Measurements from ENCODE around the gene WDR90. TPM values are rescaled to one million over a fixed set of nuclear protein-coding genes. Genes with fewer than 3 reads are reported as not detected.

Gene WDR90
- polyA plus RNA-seq, 3 donors, result 0.13 to 16.5 (median 1.1) TPM

DNA sequence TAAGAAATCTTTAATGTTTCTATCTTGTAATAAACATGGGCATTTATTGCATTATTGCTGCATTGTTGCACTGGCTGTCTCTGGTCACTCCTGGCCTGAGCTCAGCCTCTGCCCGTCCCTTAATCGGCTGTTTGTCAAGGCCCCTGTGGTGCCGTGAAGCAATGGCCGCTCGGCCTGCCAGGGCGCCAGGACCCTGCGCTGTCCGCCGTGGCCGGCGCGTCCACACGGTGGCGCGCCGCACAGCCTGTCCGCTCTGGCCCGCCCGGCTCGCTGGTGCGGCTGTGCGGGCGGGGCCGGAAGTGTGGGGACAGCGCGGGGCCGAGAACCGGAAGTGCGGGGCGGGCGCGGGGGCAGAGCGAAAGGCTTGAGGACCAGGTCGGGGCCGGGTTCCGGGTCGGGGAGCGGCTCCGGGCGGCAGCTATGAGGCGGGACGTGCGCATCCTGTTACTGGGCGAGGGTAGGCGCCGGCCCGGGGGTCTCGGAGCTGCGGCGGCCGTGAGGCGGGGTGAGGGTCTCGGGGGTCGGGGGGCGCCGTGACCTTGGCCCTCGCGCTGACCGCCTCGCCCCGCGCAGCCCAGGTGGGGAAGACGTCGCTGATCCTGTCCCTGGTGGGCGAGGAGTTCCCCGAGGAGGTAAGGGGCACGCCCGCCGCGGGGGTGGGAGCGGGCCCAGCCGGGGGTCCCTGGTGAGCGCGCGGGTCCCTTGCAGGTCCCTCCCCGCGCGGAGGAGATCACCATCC, 18.8 kb downstream of the WDR90 start, which contains the start of gene RHOT2:
Gene RHOT2, plus strand, starts transcription at position 353 of the 739 bp plus-strand sequence. Its CDS starts 68 bp downstream, at position 421.
- WGBS (ENCODE audit: insufficient coverage), result under 1% methylated on average over 76 of the region's 78 CpGs
- DNase-seq, result peak; percentile 90 to 94 (median 93)
- Histone ChIP-seq H3K27ac (ENCODE audit: low read depth in 1 of 2, low read length in 2 of 2) (peak within 1 kb of the TSS; percentile 8 to 68), H3K4me1 (ENCODE audit: control insufficient read depth in 1 of 2, insufficient read depth in 2 of 2, low read length in 2 of 2) (peaks cover 17 to 21% of the 10 kb centered on the region in 2 donors), H3K9me3 (replicated peaks in 1 of 2; ENCODE audit: control insufficient read depth in 1 of 2, insufficient read depth in 1 of 2, low read length in 2 of 2) (no peaks in the 10 kb centered on the region), H2AFZ (ENCODE audit: insufficient read depth, low read depth, low read length, poor library complexity, severe bottlenecking) (peak within 1 kb of the TSS; percentile 74), H3K36me3 (replicated peaks in 1 of 2; ENCODE audit: control insufficient read depth in 1 of 2, insufficient read depth in 2 of 2, low read length in 2 of 2) (peaks cover 37 to 38% of the 10 kb centered on the region in 2 donors), H4K20me1 (ENCODE audit: insufficient read depth, low read length) (peaks cover 37% of the 10 kb centered on the region), H3K79me2 (ENCODE audit: insufficient read depth, low read length) (peaks cover 20% of the 10 kb centered on the region), H3K4me2 (replicated peaks; ENCODE audit: extremely low read depth, low read length, poor library complexity, severe bottlenecking) (peak within 1 kb of the TSS; percentile 96), H3K4me3 (replicated peaks in 1 of 3; ENCODE audit: low read depth in 2 of 3, low read length in 3 of 3) (peak within 1 kb of the TSS; percentile 72 to 87 (median 78)), H3K27me3 (ENCODE audit: control insufficient read depth in 2 of 2, insufficient read depth in 2 of 2, low read length in 2 of 2) (no peaks in the 10 kb centered on the region), H3K9ac (ENCODE audit: insufficient read depth, low read length, poor library complexity, severe bottlenecking) (peak within 1 kb of the TSS; percentile 83)
- peaks cover 0 to 2% (median 2%) of the 10 kb centered on the region in 3 donors for H3K27me3 Mint-ChIP-seq (ENCODE audit: low read depth in 3 of 3)
- peak within 1 kb of the TSS in 6 of 7 donors; percentile 49 to 80 (median 64) for H3K27ac Mint-ChIP-seq
- TF ChIP-seq, protein P1, sequence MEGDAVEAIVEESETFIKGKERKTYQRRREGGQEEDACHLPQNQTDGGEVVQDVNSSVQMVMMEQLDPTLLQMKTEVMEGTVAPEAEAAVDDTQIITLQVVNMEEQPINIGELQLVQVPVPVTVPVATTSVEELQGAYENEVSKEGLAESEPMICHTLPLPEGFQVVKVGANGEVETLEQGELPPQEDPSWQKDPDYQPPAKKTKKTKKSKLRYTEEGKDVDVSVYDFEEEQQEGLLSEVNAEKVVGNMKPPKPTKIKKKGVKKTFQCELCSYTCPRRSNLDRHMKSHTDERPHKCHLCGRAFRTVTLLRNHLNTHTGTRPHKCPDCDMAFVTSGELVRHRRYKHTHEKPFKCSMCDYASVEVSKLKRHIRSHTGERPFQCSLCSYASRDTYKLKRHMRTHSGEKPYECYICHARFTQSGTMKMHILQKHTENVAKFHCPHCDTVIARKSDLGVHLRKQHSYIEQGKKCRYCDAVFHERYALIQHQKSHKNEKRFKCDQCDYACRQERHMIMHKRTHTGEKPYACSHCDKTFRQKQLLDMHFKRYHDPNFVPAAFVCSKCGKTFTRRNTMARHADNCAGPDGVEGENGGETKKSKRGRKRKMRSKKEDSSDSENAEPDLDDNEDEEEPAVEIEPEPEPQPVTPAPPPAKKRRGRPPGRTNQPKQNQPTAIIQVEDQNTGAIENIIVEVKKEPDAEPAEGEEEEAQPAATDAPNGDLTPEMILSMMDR (IDR thresholded peaks at IDR 0.05), result peak; percentile 73
- H3K4me3 Mint-ChIP-seq, result peak within 1 kb of the TSS; percentile 78 to 82
- peaks cover 24 to 36% of the 10 kb centered on the region in 2 donors for H3K36me3 Mint-ChIP-seq
- H3K9me3 Mint-ChIP-seq, result no peaks in the 10 kb centered on the region
- peaks cover 9% of the 10 kb centered on the region for H3K4me1 Mint-ChIP-seq
- intact Hi-C loops (cut with micrococcal nuclease), result no loop called here

DNA sequence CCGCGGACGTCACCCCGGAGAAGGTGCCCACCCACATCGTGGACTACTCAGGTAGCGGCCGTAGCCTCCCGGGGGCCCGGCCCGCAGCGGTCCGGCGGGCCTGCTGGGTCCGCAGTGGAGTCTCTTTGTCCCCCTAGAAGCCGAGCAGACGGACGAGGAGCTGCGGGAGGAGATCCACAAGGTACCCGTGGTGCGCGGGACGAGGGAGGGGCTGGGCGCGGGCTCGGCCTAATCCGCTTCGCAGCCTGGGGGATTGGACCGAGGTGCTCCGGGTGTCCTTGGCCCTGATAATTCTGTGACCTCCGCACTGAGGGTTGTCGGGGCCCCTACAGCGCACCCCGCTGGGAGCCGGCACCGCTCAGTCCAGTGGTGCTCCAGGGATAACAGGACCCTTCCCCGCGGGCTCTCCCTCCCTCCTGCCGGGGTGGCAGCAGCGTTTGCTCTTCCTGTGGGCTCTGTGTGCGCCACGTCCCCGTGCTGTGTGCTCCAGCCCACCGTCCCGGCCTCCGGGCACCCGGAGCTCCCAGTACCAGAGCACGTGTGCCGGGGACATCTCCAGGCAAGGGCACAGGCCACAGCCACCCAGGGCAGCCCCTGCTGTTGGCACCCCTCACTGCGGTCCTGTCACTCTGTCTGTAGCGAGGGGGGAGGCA, 19.5 kb downstream of the WDR90 start:
- Histone ChIP-seq H3K27me3 (ENCODE audit: control insufficient read depth in 2 of 2, insufficient read depth in 2 of 2, low read length in 2 of 2) (no peaks in the 10 kb centered on the region), H3K9ac (ENCODE audit: insufficient read depth, low read length, poor library complexity, severe bottlenecking) (peak overlapping the region; percentile 83), H3K36me3 (replicated peaks in 1 of 2; ENCODE audit: control insufficient read depth in 1 of 2, insufficient read depth in 2 of 2, low read length in 2 of 2) (peaks cover 44 to 45% of the 10 kb centered on the region in 2 donors), H3K27ac (ENCODE audit: low read depth in 1 of 2, low read length in 2 of 2) (peak overlapping the region in 1 of 2 donors; percentile 68), H3K9me3 (replicated peaks in 1 of 2; ENCODE audit: control insufficient read depth in 1 of 2, insufficient read depth in 1 of 2, low read length in 2 of 2) (no peaks in the 10 kb centered on the region), H3K4me3 (replicated peaks in 1 of 3; ENCODE audit: low read depth in 2 of 3, low read length in 3 of 3) (peak overlapping the region; percentile 72 to 87 (median 78)), H3K4me1 (ENCODE audit: control insufficient read depth in 1 of 2, insufficient read depth in 2 of 2, low read length in 2 of 2) (peaks cover 17 to 21% of the 10 kb centered on the region in 2 donors), H4K20me1 (ENCODE audit: insufficient read depth, low read length) (peaks cover 44% of the 10 kb centered on the region), H2AFZ (ENCODE audit: insufficient read depth, low read depth, low read length, poor library complexity, severe bottlenecking) (peak overlapping the region; percentile 74), H3K4me2 (replicated peaks; ENCODE audit: extremely low read depth, low read length, poor library complexity, severe bottlenecking) (peak overlapping the region; percentile 96), H3K79me2 (ENCODE audit: insufficient read depth, low read length) (peaks cover 20% of the 10 kb centered on the region)
- intact Hi-C loops (cut with micrococcal nuclease), result no loop called here
- peaks cover 0 to 2% (median 2%) of the 10 kb centered on the region in 3 donors for H3K27me3 Mint-ChIP-seq (ENCODE audit: low read depth in 3 of 3)
- DNase-seq, result no peak
- H3K27ac Mint-ChIP-seq, result peak overlapping the region in 1 of 7 donors; percentile 51
- TF ChIP-seq, protein P1 (IDR thresholded peaks at IDR 0.05), result no peak
- peaks cover 26 to 41% of the 10 kb centered on the region in 2 donors for H3K36me3 Mint-ChIP-seq
- no peaks in the 10 kb centered on the region for H3K9me3 Mint-ChIP-seq
- WGBS (ENCODE audit: insufficient coverage), result 8% methylated on average over 49 of the region's 50 CpGs
- peak overlapping the region; percentile 70 to 78 for H3K4me3 Mint-ChIP-seq
- H3K4me1 Mint-ChIP-seq, result peaks cover 9% of the 10 kb centered on the region
